Uterus (tissue), 2 donors: ENCODE results near the gene WDR45B.
"Not testable (repeated sequence)": the region's sequence is repeated elsewhere in the genome, so short reads cannot be mapped to it uniquely, and the experiment has no call there.

Source experiments
- POLR2A ChIP-seq, 2 donors: fragments of 450-650 bp; IDR thresholded peaks; one replicate each; pipeline ENCODE4 v1.6.1; 2016; ENCODE audit warnings: antibody characterized with exemption in 2 of 2, mild to moderate bottlenecking in 1 of 2, moderate library complexity in 1 of 2
- TF ChIP-seq, protein P1 (sequence below), 4 experiments: fragments of 200-600 bp in 2 of 4; fragments of 450-650 bp in 2 of 4; sonication (generic) in 2 of 4; IDR thresholded peaks; one replicate each; pipeline ENCODE4 v1.5.1; 2016 to 2019; ENCODE audit warnings: antibody characterized with exemption in 4 of 4, mild to moderate bottlenecking in 2 of 4, moderate library complexity in 1 of 4

DNA sequence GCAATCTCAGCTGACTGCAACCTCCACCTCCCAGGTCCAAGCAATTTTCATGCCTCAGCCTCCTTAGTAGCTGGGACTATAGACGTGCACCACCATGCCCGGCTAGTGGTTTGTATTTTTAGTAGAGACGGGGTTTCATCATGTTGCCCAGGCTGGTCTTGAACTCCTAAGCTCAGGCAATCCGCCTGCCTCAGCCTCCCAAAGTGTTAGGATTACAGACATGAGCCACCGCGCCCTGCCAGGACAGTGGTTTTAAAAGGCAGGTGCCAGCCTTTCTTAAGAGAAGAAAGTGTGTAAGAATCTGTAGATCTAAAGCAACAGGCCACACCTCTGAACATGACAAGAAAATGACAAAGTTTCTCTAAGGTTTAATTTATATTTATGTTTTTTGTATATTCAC lies 6.4 kb upstream of the WDR45B start:
- TF ChIP-seq, protein P1, sequence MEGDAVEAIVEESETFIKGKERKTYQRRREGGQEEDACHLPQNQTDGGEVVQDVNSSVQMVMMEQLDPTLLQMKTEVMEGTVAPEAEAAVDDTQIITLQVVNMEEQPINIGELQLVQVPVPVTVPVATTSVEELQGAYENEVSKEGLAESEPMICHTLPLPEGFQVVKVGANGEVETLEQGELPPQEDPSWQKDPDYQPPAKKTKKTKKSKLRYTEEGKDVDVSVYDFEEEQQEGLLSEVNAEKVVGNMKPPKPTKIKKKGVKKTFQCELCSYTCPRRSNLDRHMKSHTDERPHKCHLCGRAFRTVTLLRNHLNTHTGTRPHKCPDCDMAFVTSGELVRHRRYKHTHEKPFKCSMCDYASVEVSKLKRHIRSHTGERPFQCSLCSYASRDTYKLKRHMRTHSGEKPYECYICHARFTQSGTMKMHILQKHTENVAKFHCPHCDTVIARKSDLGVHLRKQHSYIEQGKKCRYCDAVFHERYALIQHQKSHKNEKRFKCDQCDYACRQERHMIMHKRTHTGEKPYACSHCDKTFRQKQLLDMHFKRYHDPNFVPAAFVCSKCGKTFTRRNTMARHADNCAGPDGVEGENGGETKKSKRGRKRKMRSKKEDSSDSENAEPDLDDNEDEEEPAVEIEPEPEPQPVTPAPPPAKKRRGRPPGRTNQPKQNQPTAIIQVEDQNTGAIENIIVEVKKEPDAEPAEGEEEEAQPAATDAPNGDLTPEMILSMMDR (IDR thresholded peaks at IDR 0.05), result not testable (repeated sequence)
- TF ChIP-seq POLR2A (IDR thresholded peaks at IDR 0.05), result not testable (repeated sequence)
